Measurements from ENCODE around the gene BRD4. TPM values are rescaled to one million over a fixed set of nuclear protein-coding genes. Genes with fewer than 3 reads are reported as not detected.
"Not testable (repeated sequence)": the region's sequence is repeated elsewhere in the genome, so short reads cannot be mapped to it uniquely, and the experiment has no call there.

The BRD4 gene
- total and polyA plus RNA-seq, 8 donors = 10.6 to 113 (median 20.5) TPM

GRCh38 chr19:15365264-15365663 is 32.9 kb upstream of the BRD4 start:
- TF ChIP-seq CTCF (IDR thresholded peaks at IDR 0.05) = no peak
- TF ChIP-seq POLR2AphosphoS5 (IDR thresholded peaks at IDR 0.05) = no peak
- no peak for TF ChIP-seq POLR2A (IDR thresholded peaks at IDR 0.05)
- no peak for TF ChIP-seq EP300 (IDR thresholded peaks at IDR 0.05)
- no peaks in the 10 kb centered on the region for H3K27me3 ChIP-seq
- intact Hi-C loops (cut with DNase I; ENCODE audit: low total_unique reads) = no loop called here
- no peak overlapping the region for H3K27ac ChIP-seq
- H3K4me1 ChIP-seq = no peaks in the 10 kb centered on the region
- 93 to 98% (median 95%) methylated on average over 5 to 6 of the region's 6 CpGs for WGBS, 5 donors
- no peak for DNase-seq
- peaks cover 72 to 95% (median 84%) of the 10 kb centered on the region in 4 donors for H3K36me3 ChIP-seq
- no peaks in the 10 kb centered on the region for H3K9me3 ChIP-seq
- H3K4me3 ChIP-seq = no peak overlapping the region

- H3K36me3 ChIP-seq = peaks cover 73 to 95% (median 84%) of the 10 kb centered on the region in 4 donors
- H3K27ac ChIP-seq; H3K4me1 ChIP-seq; DNase-seq; H3K4me3 ChIP-seq; intact Hi-C loops (cut with DNase I; ENCODE audit: low total_unique reads); H3K9me3 ChIP-seq; H3K27me3 ChIP-seq: not testable (repeated sequence)
- 36 to 58% (median 43%) methylated on average over 3 of the region's 3 CpGs for WGBS, 5 donors
Observed at GRCh38 chr19:15363791-15364190, 31.5 kb upstream of the BRD4 start.

- H3K4me1 ChIP-seq; H3K4me3 ChIP-seq; intact Hi-C loops (cut with DNase I; ENCODE audit: low total_unique reads); DNase-seq; H3K27me3 ChIP-seq; H3K9me3 ChIP-seq; H3K27ac ChIP-seq: not testable (repeated sequence)
- WGBS, 5 donors = 95 to 100% (median 98%) methylated on average over 2 to 25 of the region's 30 CpGs; no CpG with 5 or more reads in 2 of the 5 donors
- H3K36me3 ChIP-seq = peaks cover 73 to 95% (median 84%) of the 10 kb centered on the region in 4 donors
Observed at GRCh38 chr19:15363048-15363447, 30.7 kb upstream of the BRD4 start.

GRCh38 chr19:15360015-15360414 is 27.7 kb upstream of the BRD4 start:
- peaks cover 73 to 95% (median 84%) of the 10 kb centered on the region in 4 donors for H3K36me3 ChIP-seq
- H3K27ac ChIP-seq; H3K27me3 ChIP-seq; intact Hi-C loops (cut with DNase I; ENCODE audit: low total_unique reads); H3K4me3 ChIP-seq; H3K4me1 ChIP-seq; H3K9me3 ChIP-seq; DNase-seq: not testable (repeated sequence)
- 62 to 75% (median 70%) methylated on average over 4 of the region's 4 CpGs for WGBS, 5 donors

- WGBS, 5 donors = 80 to 92% (median 88%) methylated on average over 3 of the region's 3 CpGs
- H3K27ac ChIP-seq = no peak overlapping the region
- intact Hi-C loops (cut with DNase I; ENCODE audit: low total_unique reads) = no loop called here
- no peaks in the 10 kb centered on the region for H3K4me1 ChIP-seq
- H3K4me3 ChIP-seq = no peak overlapping the region
- no peaks in the 10 kb centered on the region for H3K9me3 ChIP-seq
- TF ChIP-seq CTCF (IDR thresholded peaks at IDR 0.05) (no peak), POLR2A (IDR thresholded peaks at IDR 0.05) (no peak), POLR2AphosphoS5 (IDR thresholded peaks at IDR 0.05) (no peak)
- peaks cover 79 to 96% (median 86%) of the 10 kb centered on the region in 4 donors for H3K36me3 ChIP-seq
- DNase-seq = no peak
- no peaks in the 10 kb centered on the region for H3K27me3 ChIP-seq
Observed at GRCh38 chr19:15358918-15359317, 26.6 kb upstream of the BRD4 start.

- intact Hi-C loops (cut with DNase I; ENCODE audit: low total_unique reads) = no loop called here
- Histone ChIP-seq H3K9me3 (no peaks in the 10 kb centered on the region), H3K27me3 (no peaks in the 10 kb centered on the region), H3K4me3 (no peak overlapping the region), H3K36me3 (peaks cover 84 to 97% (median 94%) of the 10 kb centered on the region in 4 donors), H3K27ac (no peak overlapping the region), H3K4me1 (no peaks in the 10 kb centered on the region)
- 92 to 98% (median 96%) methylated on average over 4 of the region's 4 CpGs for WGBS, 5 donors
- TF ChIP-seq EP300 (IDR thresholded peaks at IDR 0.05) (no peak), CTCF (IDR thresholded peaks at IDR 0.05) (no peak), POLR2A (IDR thresholded peaks at IDR 0.05) (no peak), POLR2AphosphoS5 (IDR thresholded peaks at IDR 0.05) (no peak)
- no peak for DNase-seq
Observed at GRCh38 chr19:15357906-15358305, 25.6 kb upstream of the BRD4 start.

All from stomach (tissue), 9 donors.